H1 (cell line): ENCODE measurements around the gene ZDHHC3. TPM values are rescaled to one million over a fixed set of nuclear protein-coding genes. Genes with fewer than 3 reads are reported as not detected.

ENCODE experiments used
- ASH2L ChIP-seq: fragments of 200-600, 300-600 bp; sonication (generic); IDR thresholded peaks from one replicate; pipeline ENCODE4 v1.7.1; 2017; ENCODE audit warnings: low read length
- ATF3 ChIP-seq: IDR thresholded peaks from 2 replicates; pipeline ENCODE4 v1.6.1; 2011; ENCODE audit warnings: low read depth, mild to moderate bottlenecking, low read length; ENCODE audit not compliant: insufficient read depth
- PHF8 ChIP-seq: fragments of 200-600 bp; sonication (generic); conservative IDR thresholded peaks from 2 replicates; pipeline ENCODE4 v1.7.1; 2012; ENCODE audit warnings: low read depth, mild to moderate bottlenecking, inconsistent platforms, low read length, moderate library complexity
- RAD21 ChIP-seq, 2 experiments: IDR thresholded peaks in 1 of 2; conservative IDR thresholded peaks in 1 of 2; 2 replicates each; pipeline ENCODE4 v1.6.1; 2011; ENCODE audit warnings: low read depth in 2 of 2, low read length in 2 of 2, improper control_type of control experiment in 1 of 2, inconsistent platforms in 1 of 2, mild to moderate bottlenecking in 1 of 2, moderate library complexity in 1 of 2
- SP2 ChIP-seq: IDR thresholded peaks from 2 replicates; pipeline ENCODE4 v1.6.1; 2012; ENCODE audit warnings: mild to moderate bottlenecking, low read length, inconsistent platforms
- polyA plus RNA-seq, 7 experiments: library from polyadenylated mRNA; depleted of rRNA in 3 of 7; stranded (reverse) in 5 of 7; unstranded in 2 of 7; fragments of >200 nt in 5 of 7; fragments of 200-250 nt in 2 of 7; gene quantifications; 1 replicate in 5 of 7; 2 replicates in 1 of 7; 4 replicates in 1 of 7; pipeline versions ENCODE4 v1.2.1 to v1.2.3, GENCODE V29; 2011 to 2013; ENCODE audit warnings: missing spikeins in 2 of 7, mixed read lengths in 2 of 7
- total RNA-seq: library from RNA; stranded (reverse); fragmentation: NEBNext Ultra II Directional; extraction: Animal tissue kit (Norgen Biotek cat#: 25700); gene quantifications from 2 replicates; pipeline ENCODE4 v1.2.1, GENCODE V29; 2021

Gene ZDHHC3
- total and polyA plus RNA-seq, 2 of the 8 experiments (the other 6 are each of a cell fraction or from before 2014, with no cell fraction given): 77.4 to 88.7 TPM

GRCh38 chr3:44948239-44948638 is 27.7 kb downstream of the ZDHHC3 start (continued):
- TF ChIP-seq ATF3: no peak
- TF ChIP-seq ASH2L: no peak
- no peak for TF ChIP-seq PHF8
- TF ChIP-seq RAD21 (IDR thresholded peaks at IDR 0.05 in 1 of 2, conservative IDR thresholded peaks at IDR 0.05 in 1 of 2; ENCODE audit: low read depth in 2 of 2, low read length in 2 of 2): no peak
- TF ChIP-seq SP2: no peak
